HG03342 (cell line): ENCODE measurements around the gene BCL2A1.
"Not testable (repeated sequence)": the region's sequence is repeated elsewhere in the genome, so short reads cannot be mapped to it uniquely, and the experiment has no call there.

Experiments
- ATAC-seq: cut with Tn5 transposase; IDR thresholded peaks from one replicate; pipeline ENCODE4 v1.9.1; 2021; ENCODE audit warnings: mild to moderate bottlenecking, moderate library complexity; ENCODE audit not compliant: unreplicated experiment

Gene BCL2A1

GRCh38 chr15:79970624-79971434, at the start of gene BCL2A1:
TSS of gene BCL2A1 (minus strand) at chr15:79971196. CDS start at chr15:79971119, 77 bp downstream.
- ATAC-seq: peak; percentile 65

- ATAC-seq: no peak
Observed at GRCh38 chr15:80020731-80021130, 49.7 kb upstream of the BCL2A1 start.

- not testable (repeated sequence) for ATAC-seq
Observed at GRCh38 chr15:80020149-80020548, 49.2 kb upstream of the BCL2A1 start.

- no peak for ATAC-seq
Observed at GRCh38 chr15:80019168-80019745, 48.3 kb upstream of the BCL2A1 start.

- not testable (repeated sequence) for ATAC-seq
Observed at GRCh38 chr15:80017139-80017538, 46.1 kb upstream of the BCL2A1 start.

- not testable (repeated sequence) for ATAC-seq
Observed at GRCh38 chr15:80016506-80016905, 45.5 kb upstream of the BCL2A1 start.

GRCh38 chr15:80015156-80015555, 44.2 kb upstream of the BCL2A1 start:
- no peak for ATAC-seq

GRCh38 chr15:80014186-80014585, 43.2 kb upstream of the BCL2A1 start:
- not testable (repeated sequence) for ATAC-seq

- no peak for ATAC-seq
Observed at GRCh38 chr15:80012060-80012726, 41.2 kb upstream of the BCL2A1 start.

GRCh38 chr15:80011596-80011995, 40.6 kb upstream of the BCL2A1 start:
- ATAC-seq: no peak

GRCh38 chr15:80011041-80011523, 40.1 kb upstream of the BCL2A1 start:
- peak; percentile 36 for ATAC-seq

GRCh38 chr15:80010131-80010673, 39.2 kb upstream of the BCL2A1 start:
- ATAC-seq: no peak

- ATAC-seq: no peak
Observed at GRCh38 chr15:80007532-80007931, 36.5 kb upstream of the BCL2A1 start.

- no peak for ATAC-seq
Observed at GRCh38 chr15:80006946-80007345, 36.0 kb upstream of the BCL2A1 start.

- no peak for ATAC-seq
Observed at GRCh38 chr15:80003934-80004472, 33.0 kb upstream of the BCL2A1 start.

- no peak for ATAC-seq
Observed at GRCh38 chr15:80003171-80003570, 32.2 kb upstream of the BCL2A1 start.

- ATAC-seq: no peak
Observed at GRCh38 chr15:80002267-80002666, 31.3 kb upstream of the BCL2A1 start.

- ATAC-seq: no peak
Observed at GRCh38 chr15:79994615-79995014, 23.6 kb upstream of the BCL2A1 start.

- ATAC-seq: no peak
Observed at GRCh38 chr15:79991826-79992225, 20.8 kb upstream of the BCL2A1 start.

GRCh38 chr15:79990997-79991334, 20.0 kb upstream of the BCL2A1 start:
- ATAC-seq: no peak

GRCh38 chr15:79990280-79990996, 19.4 kb upstream of the BCL2A1 start:
- no peak for ATAC-seq
